ENCODE measurements around the gene CORO1C.

The CORO1C gene

DNA sequence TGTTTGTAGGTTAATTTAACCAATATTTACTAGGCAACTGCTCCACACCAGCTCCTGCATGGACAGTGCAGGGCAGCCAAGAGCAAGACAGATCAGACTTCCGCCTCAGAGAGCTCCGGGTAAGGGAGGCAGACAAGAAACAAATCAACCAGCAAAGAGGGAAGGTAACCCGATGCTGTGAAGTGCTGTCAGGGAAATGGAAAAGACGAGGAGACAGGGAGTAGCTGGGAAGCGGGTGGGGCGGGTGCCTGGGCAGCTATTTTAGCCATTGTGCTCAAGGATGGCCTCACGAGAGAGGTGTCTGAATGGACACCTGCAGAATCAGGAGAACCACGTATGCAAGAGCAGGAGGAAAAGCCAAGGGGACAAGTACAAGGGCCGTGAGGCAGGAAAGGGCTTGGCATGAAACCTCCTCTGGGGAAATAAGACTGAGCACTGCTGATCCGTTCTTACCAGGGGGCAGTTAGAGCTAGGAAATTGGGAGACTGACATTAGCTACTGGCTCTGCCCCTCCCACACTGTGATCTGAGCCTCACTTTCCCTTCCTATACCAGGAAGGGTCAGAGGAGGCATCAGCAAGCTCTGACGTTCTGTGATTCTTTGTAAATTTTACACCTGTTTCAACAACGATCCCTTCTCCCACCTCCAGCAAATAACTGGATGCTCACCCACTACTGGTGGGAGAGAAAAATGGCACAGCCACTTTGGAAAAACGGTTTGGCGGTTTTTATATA is 126.9 kb downstream of the CORO1C start:
- Histone ChIP-seq H3K36me3 (replicated peaks) (no peaks in the 10 kb centered on the region), H3K4me3 (no peak overlapping the region), H3K9me3 (no peaks in the 10 kb centered on the region), H3K4me1 (no peaks in the 10 kb centered on the region), H3K27me3 (ENCODE audit: low read depth) (no peaks in the 10 kb centered on the region)
- in situ Hi-C loops (cut with MboI; ENCODE audit: low sequenced_read_pairs) = no loop called here
- DNase-seq (ENCODE audit: low spot score in 2 of 2) = no peak

DNA sequence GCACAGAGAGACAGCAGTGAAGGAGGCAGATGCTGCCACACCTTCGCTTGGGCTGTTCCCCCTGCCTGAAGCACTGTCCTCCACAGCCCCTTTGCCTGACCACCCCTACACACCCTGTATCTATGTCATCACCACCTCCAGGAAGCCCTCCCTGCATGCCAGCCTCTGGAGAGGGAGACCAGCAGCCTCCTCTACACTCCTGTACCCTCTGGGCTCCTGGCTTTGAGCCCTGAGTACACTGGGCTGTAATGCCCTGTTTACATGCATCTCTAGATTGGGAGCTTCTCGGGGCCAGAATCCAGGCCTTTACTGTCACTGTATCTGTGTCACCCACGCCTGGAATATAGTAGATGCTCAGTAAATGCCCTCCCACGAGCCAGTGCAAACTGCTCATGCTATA is 127.6 kb downstream of the CORO1C start:
- DNase-seq (ENCODE audit: low spot score in 2 of 2) = no peak
- no peaks in the 10 kb centered on the region for H3K27me3 ChIP-seq (ENCODE audit: low read depth)
- in situ Hi-C loops (cut with MboI; ENCODE audit: low sequenced_read_pairs) = no loop called here
- no peaks in the 10 kb centered on the region for H3K9me3 ChIP-seq
- no peaks in the 10 kb centered on the region for H3K4me1 ChIP-seq
- no peak overlapping the region for H3K4me3 ChIP-seq
- no peaks in the 10 kb centered on the region for H3K36me3 ChIP-seq (replicated peaks)

DNA sequence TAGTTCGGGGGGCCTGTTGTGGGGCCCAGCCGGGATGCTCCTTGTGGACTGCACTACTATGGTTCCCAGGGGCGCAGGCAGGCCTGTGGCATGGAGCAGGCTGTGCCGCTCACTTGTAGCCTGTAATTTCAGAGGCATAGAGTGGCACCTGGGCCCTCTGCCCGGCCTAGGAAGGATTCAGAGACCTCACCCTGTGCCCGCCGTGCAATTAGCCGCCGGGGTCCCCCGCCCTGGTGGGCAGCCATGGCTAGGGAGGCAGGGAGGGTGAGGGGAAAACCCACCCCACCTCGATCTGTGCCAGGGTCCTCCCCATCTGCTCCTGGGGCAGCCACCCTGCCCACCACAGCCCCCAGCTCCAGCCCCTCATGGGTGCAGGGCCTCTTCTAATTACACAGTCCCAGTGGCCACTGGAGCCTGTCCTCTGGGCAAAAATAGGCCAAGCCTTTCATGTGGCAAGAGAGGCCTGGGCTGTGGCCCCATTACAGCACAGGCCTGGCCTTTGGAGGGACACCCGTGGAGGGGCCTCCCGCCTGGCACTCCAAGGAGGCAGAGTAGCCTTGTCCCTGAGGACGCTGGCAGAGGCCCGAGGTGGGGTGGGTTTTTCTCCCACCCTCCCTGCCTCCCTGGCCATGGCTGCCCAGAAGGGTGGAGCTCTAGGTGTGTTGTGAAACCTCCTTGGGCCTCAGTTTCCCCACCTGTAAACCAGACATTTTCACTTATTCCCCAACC is 128.2 kb downstream of the CORO1C start:
- in situ Hi-C loops (cut with MboI; ENCODE audit: low sequenced_read_pairs) = no loop called here
- Histone ChIP-seq H3K9me3 (no peaks in the 10 kb centered on the region), H3K36me3 (replicated peaks) (no peaks in the 10 kb centered on the region), H3K4me1 (no peaks in the 10 kb centered on the region), H3K27me3 (ENCODE audit: low read depth) (no peaks in the 10 kb centered on the region), H3K4me3 (no peak overlapping the region)
- no peak for DNase-seq (ENCODE audit: low spot score in 2 of 2)

- in situ Hi-C loops (cut with MboI; ENCODE audit: low sequenced_read_pairs) = no loop called here
- no peaks in the 10 kb centered on the region for H3K36me3 ChIP-seq (replicated peaks)
These were observed 129.1 kb downstream of the CORO1C start for GRCh38 chr12:108602209-108602705.

DNA sequence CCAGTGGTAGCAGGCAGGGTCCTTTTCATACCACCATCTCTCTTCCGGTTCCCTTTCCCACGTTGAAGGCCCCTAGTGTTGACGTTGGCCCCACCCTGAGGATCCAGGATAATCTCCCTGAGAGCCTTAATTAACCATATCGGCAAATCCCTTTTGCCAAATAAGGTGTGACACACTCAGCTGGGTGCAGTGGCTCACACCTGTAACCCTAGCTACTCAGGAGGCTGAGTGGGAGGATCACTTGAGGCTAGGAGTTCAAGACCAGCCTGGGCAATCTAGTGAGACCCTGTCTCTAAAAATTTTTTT is 130.7 kb downstream of the CORO1C start:
- Histone ChIP-seq H3K27me3 (ENCODE audit: low read depth) (no peaks in the 10 kb centered on the region), H3K4me1 (no peaks in the 10 kb centered on the region), H3K4me3 (no peak overlapping the region), H3K36me3 (replicated peaks) (no peaks in the 10 kb centered on the region), H3K9me3 (no peaks in the 10 kb centered on the region)
- no peak for DNase-seq (ENCODE audit: low spot score in 2 of 2)
- in situ Hi-C loops (cut with MboI; ENCODE audit: low sequenced_read_pairs) = no loop called here

More at GRCh38 chr12:108602209-108602705, 129.1 kb downstream of the CORO1C start:
- Histone ChIP-seq H3K4me3 (no peak overlapping the region), H3K9me3 (no peaks in the 10 kb centered on the region), H3K4me1 (no peaks in the 10 kb centered on the region), H3K27me3 (ENCODE audit: low read depth) (no peaks in the 10 kb centered on the region)
- no peak for DNase-seq (ENCODE audit: low spot score in 2 of 2)

- in situ Hi-C loops (cut with MboI; ENCODE audit: low sequenced_read_pairs) = no loop called here
- DNase-seq (ENCODE audit: low spot score in 2 of 2) = no peak
- Histone ChIP-seq H3K36me3 (replicated peaks) (no peaks in the 10 kb centered on the region), H3K27me3 (ENCODE audit: low read depth) (no peaks in the 10 kb centered on the region), H3K9me3 (no peaks in the 10 kb centered on the region), H3K4me1 (no peaks in the 10 kb centered on the region), H3K4me3 (no peak overlapping the region)
These were observed 131.2 kb downstream of the CORO1C start for GRCh38 chr12:108599948-108600701.

- Histone ChIP-seq H3K36me3 (replicated peaks) (no peaks in the 10 kb centered on the region), H3K9me3 (no peaks in the 10 kb centered on the region), H3K27me3 (ENCODE audit: low read depth) (no peaks in the 10 kb centered on the region), H3K4me3 (no peak overlapping the region), H3K4me1 (no peaks in the 10 kb centered on the region)
- no peak for DNase-seq (ENCODE audit: low spot score in 2 of 2)
- in situ Hi-C loops (cut with MboI; ENCODE audit: low sequenced_read_pairs) = no loop called here
These were observed 131.8 kb downstream of the CORO1C start for GRCh38 chr12:108599541-108599940.

GRCh38 chr12:108598553-108599250 is 132.6 kb downstream of the CORO1C start:
- DNase-seq (ENCODE audit: low spot score in 2 of 2) = no peak
- Histone ChIP-seq H3K4me3 (no peak overlapping the region), H3K36me3 (replicated peaks) (no peaks in the 10 kb centered on the region), H3K27me3 (ENCODE audit: low read depth) (no peaks in the 10 kb centered on the region), H3K9me3 (no peaks in the 10 kb centered on the region), H3K4me1 (no peaks in the 10 kb centered on the region)
- in situ Hi-C loops (cut with MboI; ENCODE audit: low sequenced_read_pairs) = no loop called here

DNA sequence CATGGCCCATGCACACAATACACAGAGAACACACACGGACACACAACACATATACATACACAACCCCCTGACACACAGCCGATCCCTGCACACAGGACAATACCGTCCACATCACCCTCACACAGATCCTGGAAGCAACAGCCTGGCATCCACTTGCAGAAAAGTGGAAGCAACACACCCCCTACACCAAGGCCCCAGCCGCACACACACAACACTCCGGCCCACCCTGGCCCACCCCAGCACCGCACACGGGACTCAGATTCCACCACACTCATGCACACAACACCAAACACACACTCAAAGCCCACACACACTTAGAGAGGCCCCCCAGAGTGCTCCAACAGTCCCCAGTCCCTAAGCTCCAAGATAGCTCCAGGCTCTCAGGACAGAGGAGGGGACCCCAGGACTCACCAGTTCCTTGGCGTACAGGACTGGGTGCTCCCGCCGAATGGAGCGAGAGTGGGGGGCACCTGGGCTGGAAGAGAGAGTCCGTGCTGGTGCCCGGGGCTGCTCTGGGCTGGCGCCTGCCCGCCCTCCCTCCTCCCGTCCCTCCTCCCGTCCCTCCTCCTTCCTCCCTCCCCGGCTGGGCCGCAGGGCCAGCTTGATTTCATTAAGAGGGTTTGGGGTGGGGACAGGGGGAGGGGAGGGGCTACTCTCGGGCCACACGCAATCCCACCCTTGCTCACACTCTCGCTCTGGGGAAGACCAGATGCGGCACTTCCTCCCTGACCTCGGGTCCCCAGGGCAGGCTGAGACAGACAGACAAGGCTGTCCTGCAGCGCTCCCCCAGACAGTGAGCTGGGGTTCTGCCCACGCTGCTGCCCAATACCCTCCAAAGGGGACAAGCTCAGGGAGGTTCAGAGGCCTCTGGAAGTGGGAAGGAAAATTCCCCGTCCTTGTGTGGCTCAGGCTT is 133.5 kb downstream of the CORO1C start, which contains the start of gene TMEM119:
Gene TMEM119 (minus strand): TSS at position 526 of the 913 bp plus-strand sequence. CDS start 5,701 bp downstream, outside the sequence.
- Histone ChIP-seq H3K9me3 (no peaks in the 10 kb centered on the region), H3K36me3 (replicated peaks) (no peaks in the 10 kb centered on the region), H3K4me1 (no peaks in the 10 kb centered on the region), H3K4me3 (no peak within 1 kb of the TSS), H3K27me3 (ENCODE audit: low read depth) (no peaks in the 10 kb centered on the region)
- in situ Hi-C loops (cut with MboI; ENCODE audit: low sequenced_read_pairs) = no loop called here
- DNase-seq (ENCODE audit: low spot score in 2 of 2) = no peak

DNA sequence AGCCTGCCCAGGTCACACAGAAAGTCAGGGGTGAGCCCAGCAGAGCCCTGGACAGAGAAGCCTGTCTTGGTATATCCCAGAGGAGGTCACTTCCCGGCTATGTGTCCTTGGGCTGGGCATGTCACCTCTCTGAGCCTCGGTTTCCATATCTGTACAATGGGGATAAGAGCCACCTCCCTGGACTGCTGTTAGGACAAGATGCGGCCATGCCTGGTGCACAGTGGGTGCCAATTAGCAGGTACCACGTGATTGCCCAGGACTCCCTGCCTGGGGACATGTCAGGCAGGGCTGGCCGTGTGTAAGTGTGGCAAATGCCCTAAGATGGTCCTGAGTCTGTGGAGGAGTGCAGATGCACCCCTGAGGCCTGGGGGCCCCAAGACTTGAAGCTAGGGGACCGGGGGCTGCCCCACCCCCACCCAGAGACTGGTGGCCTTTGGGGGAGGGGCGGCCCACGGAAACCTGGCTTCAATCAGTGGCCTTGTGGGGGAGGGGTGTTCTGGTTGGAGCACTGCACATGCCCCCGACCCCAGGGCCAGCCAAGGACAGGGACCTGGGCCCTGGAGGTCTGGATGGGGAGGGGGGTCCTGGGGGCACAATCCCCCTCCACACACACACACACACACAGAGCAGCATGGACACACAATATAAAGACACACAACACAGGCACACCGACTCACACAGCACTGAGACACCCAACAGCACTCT is 134.3 kb downstream of the CORO1C start:
- in situ Hi-C loops (cut with MboI; ENCODE audit: low sequenced_read_pairs) = no loop called here
- Histone ChIP-seq H3K4me1 (no peaks in the 10 kb centered on the region), H3K27me3 (ENCODE audit: low read depth) (no peaks in the 10 kb centered on the region), H3K4me3 (no peak overlapping the region), H3K9me3 (no peaks in the 10 kb centered on the region), H3K36me3 (replicated peaks) (no peaks in the 10 kb centered on the region)
- no peak for DNase-seq (ENCODE audit: low spot score in 2 of 2)

DNA sequence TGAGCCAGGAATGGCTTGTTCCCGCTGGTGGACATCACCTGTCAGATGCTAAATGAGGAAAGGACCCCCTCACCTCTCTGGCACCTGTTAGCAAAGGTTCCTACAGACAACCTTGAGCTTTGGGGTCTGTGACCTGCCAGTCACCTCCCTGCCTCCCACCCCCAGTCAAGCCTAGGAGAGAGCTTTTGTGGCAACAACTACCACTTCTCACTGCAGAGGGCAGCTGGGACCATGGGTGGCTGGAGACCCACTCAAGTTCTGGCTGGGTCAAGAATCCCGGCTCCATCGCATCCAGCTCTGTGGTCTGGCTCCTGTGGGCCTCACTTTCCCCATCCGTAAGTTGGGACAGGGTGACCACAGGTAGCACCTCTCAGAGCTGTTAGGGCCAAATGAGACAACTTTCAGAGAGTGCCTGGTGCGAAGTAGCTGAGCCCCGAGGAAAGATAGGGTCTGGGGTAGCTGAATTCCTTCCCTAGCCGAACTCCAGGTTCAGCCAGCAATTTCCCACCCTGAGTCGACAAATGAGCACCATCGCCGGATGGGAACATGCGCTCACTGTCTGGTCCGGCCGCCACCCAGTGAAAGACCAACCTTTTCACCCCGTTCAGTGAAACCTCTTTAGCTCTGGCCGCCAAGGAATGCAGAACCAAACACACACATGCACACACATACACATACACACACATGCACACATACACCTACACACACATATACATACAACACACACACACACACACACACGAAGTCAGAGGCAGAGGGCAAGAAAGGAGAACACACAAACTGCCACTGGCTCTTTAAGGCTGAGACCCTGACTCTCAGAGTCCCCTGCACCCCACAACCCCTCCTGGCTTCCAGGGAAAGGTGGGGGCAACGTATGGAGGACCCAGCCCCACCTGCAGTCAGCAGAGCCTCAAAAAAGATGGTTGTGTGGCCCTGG is 135.3 kb downstream of the CORO1C start:
- H3K4me3 ChIP-seq = no peak overlapping the region
- no peaks in the 10 kb centered on the region for H3K4me1 ChIP-seq

More for the DNA sequence above, 135.3 kb downstream of the CORO1C start:
- no peaks in the 10 kb centered on the region for H3K36me3 ChIP-seq (replicated peaks)
- H3K27me3 ChIP-seq (ENCODE audit: low read depth) = no peaks in the 10 kb centered on the region
- DNase-seq (ENCODE audit: low spot score in 2 of 2) = no peak
- in situ Hi-C loops (cut with MboI; ENCODE audit: low sequenced_read_pairs) = no loop called here
- no peaks in the 10 kb centered on the region for H3K9me3 ChIP-seq

Data from HAP-1 (cell line).